Fibroblast of lung (primary cell): ENCODE data around the gene MTURN.

ENCODE experiments used
- CTCF ChIP-seq, 2 donors: IDR thresholded peaks in 1 of 2; conservative IDR thresholded peaks in 1 of 2; 1 replicate in 1 of 2; 2 replicates in 1 of 2; pipeline ENCODE4 v1.5.1; 2011 to 2012; ENCODE audit warnings: low read length in 2 of 2, control low read depth in 1 of 2, inconsistent platforms in 1 of 2, low read depth in 1 of 2, mild to moderate bottlenecking in 1 of 2
- EZH2 ChIP-seq: IDR thresholded peaks from 2 replicates; pipeline ENCODE4 v1.5.1; 2012; ENCODE audit warnings: low read length, control low read depth, mild to moderate bottlenecking; ENCODE audit errors: missing control alignments

DNA sequence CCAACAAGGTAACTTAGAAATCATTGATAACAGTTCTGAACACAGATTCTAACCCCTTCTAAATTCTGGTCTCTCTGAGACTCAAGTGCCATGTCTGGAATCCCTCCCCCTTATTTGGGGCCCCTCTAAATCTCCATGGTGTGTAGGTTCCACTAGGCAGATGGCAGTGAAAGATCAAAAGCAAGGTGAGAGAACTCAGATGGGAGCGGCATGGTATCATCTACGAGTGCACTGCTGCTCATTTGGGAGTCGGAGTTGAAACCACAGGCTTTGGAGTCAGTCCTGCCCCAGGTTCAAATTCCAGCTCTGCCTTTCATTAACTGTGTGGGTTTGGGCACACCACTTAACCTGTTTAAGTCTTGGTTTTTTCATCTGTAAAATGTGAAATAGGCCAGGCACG, 72.6 kb downstream of the MTURN start:
- TF ChIP-seq CTCF (conservative IDR thresholded peaks at IDR 0.05 in 1 of 2, IDR thresholded peaks at IDR 0.05 in 1 of 2; ENCODE audit: low read depth in 1 of 2, low read length in 2 of 2): no peak
- no peak for TF ChIP-seq EZH2
